RWPE2 (cell line): ENCODE results near the gene NPRL2.

ENCODE experiments used
- ATAC-seq: fragments of 200-7000 bp; cut with Tn5 transposase; 3 replicates; pipeline ENCODE4 v1.9.1; 2021; ENCODE audit warnings: low read depth
- DNase-seq: peaks from one replicate; pipeline ENCODE4 v3.0.0-alpha.2; 2020; ENCODE audit warnings: low spot score
- H3K27ac ChIP-seq: fragments of 450-650 bp; 2 replicates; pipeline ENCODE4 v1.5.1; 2017; ENCODE audit warnings: mild to moderate bottlenecking; ENCODE audit not compliant: poor library complexity, severe bottlenecking
- H3K27me3 ChIP-seq: fragments of 250-450 bp; sonication (Bioruptor Pico); 2 replicates; pipeline ENCODE4 v1.5.1; 2021; ENCODE audit warnings: mild to moderate bottlenecking, moderate library complexity; ENCODE audit not compliant: insufficient read depth, poor library complexity, severe bottlenecking
- H3K36me3 ChIP-seq: fragments of 250-450 bp; sonication (Bioruptor Pico); 2 replicates; pipeline ENCODE4 v1.5.1; 2020; ENCODE audit warnings: low read depth, mild to moderate bottlenecking, moderate library complexity
- H3K4me1 ChIP-seq: fragments of 250-450 bp; sonication (Bioruptor Pico); 2 replicates; pipeline ENCODE4 v1.5.1; 2021; ENCODE audit warnings: mild to moderate bottlenecking, moderate library complexity; ENCODE audit not compliant: insufficient read depth, poor library complexity, severe bottlenecking
- H3K4me3 ChIP-seq: fragments of 250-450 bp; sonication (Bioruptor Pico); 2 replicates; pipeline ENCODE4 v1.5.1; 2021; ENCODE audit warnings: mild to moderate bottlenecking, moderate library complexity; ENCODE audit not compliant: severe bottlenecking
- H3K9me3 ChIP-seq: fragments of 250-450 bp; sonication (Bioruptor Pico); 2 replicates; pipeline ENCODE4 v1.5.1; 2021; ENCODE audit warnings: mild to moderate bottlenecking, moderate library complexity; ENCODE audit not compliant: severe bottlenecking
- CTCF ChIP-seq: fragments of 450-650 bp; IDR thresholded peaks from one replicate; pipeline ENCODE4 v1.5.1; 2017; ENCODE audit warnings: mild to moderate bottlenecking, moderate library complexity; ENCODE audit not compliant: poor library complexity, severe bottlenecking

NPRL2 gene

GRCh38 chr3:50318615-50319014 is 32.0 kb downstream of the NPRL2 start:
- Histone ChIP-seq H3K27ac (peak overlapping the region; percentile 87), H3K27me3 (no peaks in the 10 kb centered on the region), H3K36me3 (peaks cover 36% of the 10 kb centered on the region), H3K9me3 (no peaks in the 10 kb centered on the region), H3K4me1 (peaks cover 19% of the 10 kb centered on the region), H3K4me3 (no peak overlapping the region)
- DNase-seq (peak; percentile 46), ATAC-seq (no peak)
- TF ChIP-seq CTCF: no peak

GRCh38 chr3:50318163-50318562 is 32.4 kb downstream of the NPRL2 start:
- peak overlapping the region; percentile 87 for H3K27ac ChIP-seq
- ATAC-seq: no peak
- no peaks in the 10 kb centered on the region for H3K9me3 ChIP-seq
- H3K27me3 ChIP-seq: no peaks in the 10 kb centered on the region
- DNase-seq: no peak
- no peak overlapping the region for H3K4me3 ChIP-seq
- no peak for TF ChIP-seq CTCF
- H3K36me3 ChIP-seq: peaks cover 36% of the 10 kb centered on the region
- peaks cover 19% of the 10 kb centered on the region for H3K4me1 ChIP-seq

GRCh38 chr3:50317300-50317699 is 33.3 kb downstream of the NPRL2 start:
- TF ChIP-seq CTCF: no peak
- Histone ChIP-seq H3K36me3 (peaks cover 36% of the 10 kb centered on the region), H3K4me1 (peaks cover 19% of the 10 kb centered on the region), H3K27ac (peak overlapping the region; percentile 87), H3K9me3 (no peaks in the 10 kb centered on the region), H3K27me3 (no peaks in the 10 kb centered on the region), H3K4me3 (no peak overlapping the region)
- DNase-seq (peak; percentile 73), ATAC-seq (no peak)

- peaks cover 19% of the 10 kb centered on the region for H3K4me1 ChIP-seq
- ATAC-seq: peak; percentile 88
Observed at GRCh38 chr3:50316657-50317242, 33.8 kb downstream of the NPRL2 start.

More at GRCh38 chr3:50316657-50317242, 33.8 kb downstream of the NPRL2 start:
- Histone ChIP-seq H3K27ac (peak overlapping the region; percentile 87), H3K27me3 (no peaks in the 10 kb centered on the region), H3K9me3 (no peaks in the 10 kb centered on the region), H3K36me3 (peaks cover 36% of the 10 kb centered on the region), H3K4me3 (no peak overlapping the region)
- peak; percentile 99 for DNase-seq
- TF ChIP-seq CTCF: no peak
